ENCODE data around the gene CREB3L1. TPM values are rescaled to one million over a fixed set of nuclear protein-coding genes. Genes with fewer than 3 reads are reported as not detected.

CREB3L1 gene
- total RNA-seq, 1 donor = 33.3 TPM

GRCh38 chr11:46249938-46250744 is 27.3 kb upstream of the CREB3L1 start:
- Histone ChIP-seq H3K27me3 (ENCODE audit: insufficient read depth, low read length) (no peaks in the 10 kb centered on the region), H3K9me3 (ENCODE audit: low read depth, low read length) (no peaks in the 10 kb centered on the region), H4K20me1 (ENCODE audit: insufficient read depth, low read length) (no peaks in the 10 kb centered on the region), H2AFZ (ENCODE audit: low read length) (peak overlapping the region; percentile 58), H3K27ac (ENCODE audit: low read depth, low read length) (peak overlapping the region; percentile 100), H3K4me1 (ENCODE audit: insufficient read depth, low read length) (peaks cover 58% of the 10 kb centered on the region), H3K4me3 (ENCODE audit: insufficient read depth, low read length) (no peak overlapping the region), H3K79me2 (ENCODE audit: insufficient read depth, low read length) (no peaks in the 10 kb centered on the region), H3K4me2 (ENCODE audit: insufficient read depth, low read length) (no peak overlapping the region), H3K36me3 (ENCODE audit: insufficient read depth, low read length) (no peaks in the 10 kb centered on the region)
- no peak for DNase-seq (ENCODE audit: insufficient read length, low spot score, missing footprints)
- TF ChIP-seq CTCF (IDR thresholded peaks at IDR 0.05; ENCODE audit: extremely low read depth, low read depth, low read length) = no peak

DNA sequence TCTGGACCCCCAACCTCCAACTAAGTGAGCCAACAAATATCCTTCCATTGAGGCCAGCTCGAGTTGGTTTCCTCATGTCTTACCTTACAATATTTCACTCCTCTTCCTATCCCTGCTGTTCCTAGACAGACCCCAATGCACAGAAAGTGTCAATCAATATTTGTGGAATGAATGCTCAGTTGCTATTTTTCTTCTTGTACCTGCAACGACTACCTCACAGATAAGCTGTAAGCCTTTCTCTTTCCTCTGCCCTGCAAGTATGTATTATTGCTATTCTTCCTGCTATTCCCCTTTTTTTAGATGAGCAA is 26.8 kb upstream of the CREB3L1 start:
- no peak for TF ChIP-seq CTCF (IDR thresholded peaks at IDR 0.05; ENCODE audit: extremely low read depth, low read depth, low read length)
- Histone ChIP-seq H3K79me2 (ENCODE audit: insufficient read depth, low read length) (no peaks in the 10 kb centered on the region), H3K9me3 (ENCODE audit: low read depth, low read length) (no peaks in the 10 kb centered on the region), H3K27me3 (ENCODE audit: insufficient read depth, low read length) (no peaks in the 10 kb centered on the region), H3K4me1 (ENCODE audit: insufficient read depth, low read length) (peaks cover 58% of the 10 kb centered on the region), H3K4me3 (ENCODE audit: insufficient read depth, low read length) (no peak overlapping the region), H4K20me1 (ENCODE audit: insufficient read depth, low read length) (no peaks in the 10 kb centered on the region), H2AFZ (ENCODE audit: low read length) (peak overlapping the region; percentile 58), H3K4me2 (ENCODE audit: insufficient read depth, low read length) (no peak overlapping the region), H3K27ac (ENCODE audit: low read depth, low read length) (peak overlapping the region; percentile 100), H3K36me3 (ENCODE audit: insufficient read depth, low read length) (no peaks in the 10 kb centered on the region)
- DNase-seq (ENCODE audit: insufficient read length, low spot score, missing footprints) = no peak

DNA sequence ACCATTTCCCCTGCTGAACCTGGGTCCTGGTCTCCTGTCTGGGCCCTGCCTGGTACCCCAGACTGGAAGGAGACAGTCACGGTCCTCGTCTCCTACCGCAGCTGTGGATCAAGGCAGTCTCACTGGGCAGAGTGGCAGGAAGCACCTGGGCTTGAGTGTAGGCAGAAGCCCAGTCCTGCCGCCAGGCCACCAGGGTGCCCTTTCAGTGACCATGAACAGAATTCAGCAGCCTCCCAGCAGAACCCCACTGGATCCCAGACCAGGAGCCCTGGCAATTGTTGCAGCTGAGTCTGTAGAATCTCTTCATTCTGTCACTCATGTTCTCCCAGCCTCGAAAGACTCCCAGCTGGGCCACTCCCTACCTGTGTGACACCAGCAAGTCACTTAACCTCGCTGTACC is 25.5 kb upstream of the CREB3L1 start:
- peaks cover 47% of the 10 kb centered on the region for H3K4me1 ChIP-seq (ENCODE audit: insufficient read depth, low read length)
- TF ChIP-seq CTCF (IDR thresholded peaks at IDR 0.05; ENCODE audit: extremely low read depth, low read depth, low read length) = no peak

DNA sequence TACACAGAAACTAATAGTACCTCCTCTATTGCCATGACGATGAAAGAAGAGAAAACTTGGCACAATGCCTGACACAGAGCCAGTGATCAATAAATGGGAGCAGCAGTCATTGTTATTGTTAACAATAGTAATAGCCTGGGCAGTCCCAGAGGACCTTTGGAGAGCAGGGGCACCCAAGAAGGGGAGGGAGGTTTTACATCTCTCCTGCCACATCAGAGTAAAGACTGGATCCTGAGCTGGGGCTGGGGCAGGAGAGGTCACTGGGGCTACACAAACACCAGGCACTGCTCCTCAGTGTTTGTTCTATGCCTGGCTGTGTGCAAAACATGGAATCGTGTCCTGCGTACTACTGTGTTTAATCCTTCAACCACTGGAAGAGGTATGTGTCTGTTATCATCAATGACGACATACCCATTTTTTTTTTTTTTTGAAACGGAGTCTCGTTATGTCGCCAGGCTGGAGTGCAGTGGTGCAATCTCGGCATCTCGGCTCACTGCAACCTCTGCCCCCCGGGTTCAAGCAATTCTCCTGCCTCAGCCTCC is 25.0 kb upstream of the CREB3L1 start:
- no peaks in the 10 kb centered on the region for H4K20me1 ChIP-seq (ENCODE audit: insufficient read depth, low read length)
- no peak overlapping the region for H3K4me2 ChIP-seq (ENCODE audit: insufficient read depth, low read length)
- H3K27me3 ChIP-seq (ENCODE audit: insufficient read depth, low read length) = no peaks in the 10 kb centered on the region
- peaks cover 42% of the 10 kb centered on the region for H3K4me1 ChIP-seq (ENCODE audit: insufficient read depth, low read length)
- H2AFZ ChIP-seq (ENCODE audit: low read length) = no peak overlapping the region
- DNase-seq (ENCODE audit: insufficient read length, low spot score, missing footprints) = no peak
- H3K36me3 ChIP-seq (ENCODE audit: insufficient read depth, low read length) = no peaks in the 10 kb centered on the region
- TF ChIP-seq CTCF (IDR thresholded peaks at IDR 0.05; ENCODE audit: extremely low read depth, low read depth, low read length) = no peak
- no peaks in the 10 kb centered on the region for H3K79me2 ChIP-seq (ENCODE audit: insufficient read depth, low read length)
- no peak overlapping the region for H3K4me3 ChIP-seq (ENCODE audit: insufficient read depth, low read length)
- H3K27ac ChIP-seq (ENCODE audit: low read depth, low read length) = no peak overlapping the region
- H3K9me3 ChIP-seq (ENCODE audit: low read depth, low read length) = no peaks in the 10 kb centered on the region

More for the DNA sequence above, 25.5 kb upstream of the CREB3L1 start:
- no peak overlapping the region for H2AFZ ChIP-seq (ENCODE audit: low read length)
- H3K27me3 ChIP-seq (ENCODE audit: insufficient read depth, low read length) = no peaks in the 10 kb centered on the region
- no peak overlapping the region for H3K4me3 ChIP-seq (ENCODE audit: insufficient read depth, low read length)
- H3K9me3 ChIP-seq (ENCODE audit: low read depth, low read length) = no peaks in the 10 kb centered on the region
- H3K36me3 ChIP-seq (ENCODE audit: insufficient read depth, low read length) = no peaks in the 10 kb centered on the region
- H3K79me2 ChIP-seq (ENCODE audit: insufficient read depth, low read length) = no peaks in the 10 kb centered on the region
- H4K20me1 ChIP-seq (ENCODE audit: insufficient read depth, low read length) = no peaks in the 10 kb centered on the region
- no peak for DNase-seq (ENCODE audit: insufficient read length, low spot score, missing footprints)
- peak overlapping the region; percentile 100 for H3K27ac ChIP-seq (ENCODE audit: low read depth, low read length)
- no peak overlapping the region for H3K4me2 ChIP-seq (ENCODE audit: insufficient read depth, low read length)

All from osteoblast (primary cell).